GM19372 (cell line): ENCODE data around the gene ZFHX3.
A peak's percentile ranks its signal among the peaks of the same experiment; 100 is the strongest.

Source experiments
- ATAC-seq: cut with Tn5 transposase; IDR thresholded peaks from one replicate; pipeline ENCODE4 v1.9.1; 2021; ENCODE audit warnings: mild to moderate bottlenecking, low read depth, moderate library complexity; ENCODE audit not compliant: unreplicated experiment

Gene ZFHX3

GRCh38 chr16:73057291-73058210, 9.6 kb upstream of the ZFHX3 start:
- ATAC-seq, result peak; percentile 43

- ATAC-seq, result no peak
These were observed 9.0 kb upstream of the ZFHX3 start for GRCh38 chr16:73056921-73057290.

GRCh38 chr16:73056448-73056847, 8.5 kb upstream of the ZFHX3 start:
- no peak for ATAC-seq

- no peak for ATAC-seq
These were observed 7.0 kb upstream of the ZFHX3 start for GRCh38 chr16:73054813-73055482.

GRCh38 chr16:73054498-73054812, 6.5 kb upstream of the ZFHX3 start:
- no peak for ATAC-seq

GRCh38 chr16:73054125-73054484, 6.2 kb upstream of the ZFHX3 start:
- ATAC-seq, result no peak

- no peak for ATAC-seq
These were observed 5.6 kb upstream of the ZFHX3 start for GRCh38 chr16:73053364-73054124.

GRCh38 chr16:73053038-73053363, 5.1 kb upstream of the ZFHX3 start:
- ATAC-seq, result no peak

- no peak for ATAC-seq
These were observed 4.6 kb upstream of the ZFHX3 start for GRCh38 chr16:73052576-73052975.

- no peak for ATAC-seq
These were observed 4.0 kb upstream of the ZFHX3 start for GRCh38 chr16:73051961-73052360.

GRCh38 chr16:73051226-73051625, 3.3 kb upstream of the ZFHX3 start:
- ATAC-seq, result no peak

GRCh38 chr16:73050201-73051099, 2.5 kb upstream of the ZFHX3 start:
- ATAC-seq, result no peak

- ATAC-seq, result no peak
These were observed 1.6 kb upstream of the ZFHX3 start for GRCh38 chr16:73049511-73049910.

- no peak for ATAC-seq
These were observed 1.2 kb upstream of the ZFHX3 start for GRCh38 chr16:73049091-73049490.

GRCh38 chr16:73048292-73049080, 558 bp upstream of the ZFHX3 start:
- ATAC-seq, result no peak

GRCh38 chr16:73047221-73047535, 750 bp downstream of the ZFHX3 start:
- no peak for ATAC-seq

GRCh38 chr16:73046849-73047214, 1.1 kb downstream of the ZFHX3 start:
- no peak for ATAC-seq

GRCh38 chr16:73046202-73046848, 1.6 kb downstream of the ZFHX3 start:
- no peak for ATAC-seq

- no peak for ATAC-seq
These were observed 4.0 kb downstream of the ZFHX3 start for GRCh38 chr16:73043828-73044467.
